CD4-positive, alpha-beta T cell treated with Interleukin-4 for 1 hour (primary cell): Measurements from ENCODE around the gene FARP2.

Experiments
- DNase-seq, 2 donors: peaks; one replicate each; pipeline ENCODE4 v3.0.0-alpha.2; 2020 to 2022

FARP2 gene

DNA sequence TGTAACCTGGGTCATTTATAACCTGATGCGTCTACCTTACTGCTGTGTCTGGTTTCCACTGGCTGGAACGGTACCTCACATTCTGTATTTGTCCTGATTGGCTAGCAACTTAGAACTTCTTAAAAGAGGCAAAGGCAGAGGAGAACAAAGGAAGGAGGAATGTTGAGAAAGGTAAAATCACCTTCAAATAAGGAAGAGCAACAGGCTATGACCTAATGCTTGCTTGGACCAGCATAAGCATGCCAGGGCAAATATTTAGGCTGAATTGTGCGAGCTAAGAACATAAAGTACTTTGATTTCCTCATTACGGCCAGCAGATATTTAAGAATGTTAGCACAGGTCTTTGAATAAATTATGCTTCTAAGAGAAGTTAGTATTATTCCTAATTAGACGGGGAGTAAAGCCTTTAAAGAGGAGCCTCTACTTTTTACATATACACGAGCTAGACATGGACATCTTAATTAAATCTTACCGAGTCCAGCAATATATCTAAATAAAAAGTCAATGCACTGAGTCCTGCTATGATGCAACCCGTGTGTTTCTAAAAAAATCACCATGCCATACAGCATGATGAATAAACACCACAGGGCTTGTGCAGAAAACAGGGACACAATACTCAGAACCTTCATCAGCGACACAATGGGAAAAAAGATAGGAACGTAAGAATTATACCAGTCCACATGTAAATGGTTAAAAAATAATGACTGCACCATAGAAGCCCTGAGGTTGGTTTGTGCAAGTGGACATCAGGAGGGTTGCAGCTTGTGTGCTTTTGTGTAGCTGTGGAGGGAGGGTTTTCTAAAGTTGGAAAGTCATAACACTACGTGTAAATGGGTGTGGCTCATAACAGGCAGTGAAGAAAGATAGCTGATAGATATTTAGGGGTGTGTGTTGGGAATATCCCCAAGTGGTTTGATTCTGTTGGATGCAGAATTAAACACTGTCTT, 26.1 kb upstream of the FARP2 start:
- no peak for DNase-seq

GRCh38 chr2:241330616-241330981, 25.5 kb upstream of the FARP2 start:
- no peak for DNase-seq

GRCh38 chr2:241334813-241335212, 21.3 kb upstream of the FARP2 start:
- no peak for DNase-seq

- no peak for DNase-seq
Observed at GRCh38 chr2:241339839-241340630, 16.1 kb upstream of the FARP2 start.

GRCh38 chr2:241340631-241341163, 15.4 kb upstream of the FARP2 start:
- no peak for DNase-seq

DNA sequence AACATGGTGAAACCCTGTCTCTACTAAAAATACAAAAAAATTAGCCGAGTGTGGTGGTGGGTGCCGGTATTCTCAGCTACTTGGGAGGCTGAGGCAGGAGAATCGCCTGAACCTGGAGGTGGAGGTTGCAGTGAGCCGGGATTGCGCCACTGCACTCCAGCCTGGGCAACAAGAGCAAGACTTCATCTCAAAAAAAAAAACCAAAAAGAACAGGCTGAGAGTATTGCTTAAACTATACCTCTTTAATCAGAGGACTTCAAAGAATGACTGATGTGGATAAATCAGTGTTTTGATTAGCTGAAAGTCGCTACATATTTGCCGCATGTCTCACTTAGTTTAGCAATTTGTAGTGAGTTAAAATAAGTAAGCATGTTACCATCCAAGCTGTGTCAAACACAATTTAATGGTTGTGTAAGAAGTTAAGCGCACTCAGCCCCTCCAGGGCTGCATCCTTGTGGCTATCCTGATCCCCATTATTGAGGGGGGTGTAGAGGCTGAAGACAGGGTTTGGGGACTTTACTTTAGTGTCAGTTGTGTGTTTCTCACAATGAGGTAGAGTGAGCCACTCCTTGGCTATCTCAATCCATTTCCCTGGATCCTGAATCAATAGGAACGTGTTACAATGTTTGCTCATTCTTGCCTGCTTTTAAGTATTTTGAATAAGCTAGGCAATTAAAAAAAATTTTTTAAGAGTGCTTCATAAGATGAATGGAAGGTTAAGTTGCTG, 11.0 kb upstream of the FARP2 start:
- no peak for DNase-seq

GRCh38 chr2:241349941-241350340, 6.1 kb upstream of the FARP2 start:
- DNase-seq, result no peak

DNA sequence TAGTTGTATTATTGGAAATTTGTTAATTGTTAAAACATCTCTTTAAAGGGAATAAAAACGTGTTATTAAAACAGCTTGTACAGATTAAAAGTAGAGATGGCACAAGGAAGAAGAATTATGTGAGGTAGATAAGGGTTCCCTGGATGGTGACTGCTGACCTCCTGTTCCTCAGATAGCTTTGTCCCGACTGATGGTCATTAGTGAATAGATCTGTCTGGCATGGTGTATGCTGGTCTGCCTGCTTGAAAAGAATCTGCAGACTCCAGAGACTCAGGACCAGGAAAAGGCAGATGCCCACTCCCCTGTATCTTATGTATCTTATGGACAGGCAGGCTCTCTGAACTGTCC, 5.6 kb upstream of the FARP2 start:
- no peak for DNase-seq

DNA sequence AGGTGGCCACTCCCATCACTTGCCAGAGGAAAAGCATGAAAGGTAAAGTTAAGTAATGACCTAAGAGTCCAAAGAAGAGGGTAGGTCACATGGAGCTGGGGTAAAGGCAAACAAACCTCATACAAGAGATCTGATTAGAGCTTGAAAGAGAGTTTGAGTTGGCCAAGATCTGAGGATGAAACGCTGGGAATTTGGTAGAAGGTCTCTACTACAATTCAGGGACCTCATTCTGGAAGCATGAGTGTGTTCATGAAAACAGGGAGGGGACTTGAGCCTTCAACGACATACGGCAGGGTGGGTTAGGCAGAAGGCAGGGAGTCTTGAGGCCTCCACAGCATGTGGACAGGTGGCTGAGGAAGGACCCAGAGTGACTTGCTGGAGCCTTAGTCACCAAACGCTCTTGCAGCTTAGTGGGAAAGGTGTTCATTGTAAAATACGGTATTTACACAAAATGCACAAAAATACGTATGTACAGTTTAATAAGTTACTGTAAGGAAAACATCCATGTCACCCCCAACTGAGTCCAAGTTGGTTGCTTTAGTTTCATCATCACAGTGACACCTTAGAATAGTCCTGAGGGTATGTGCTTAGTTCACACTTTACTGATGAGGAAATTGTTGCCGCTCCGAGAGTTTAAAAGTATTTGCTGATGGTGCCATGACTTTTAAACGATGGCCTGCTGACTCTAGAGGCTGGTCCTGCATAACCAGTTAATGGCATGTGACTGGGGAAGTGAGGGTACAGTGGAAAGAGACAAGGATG, 5.0 kb upstream of the FARP2 start:
- DNase-seq, result no peak

- no peak for DNase-seq
Observed at GRCh38 chr2:241351640-241352031, 4.4 kb upstream of the FARP2 start.

DNA sequence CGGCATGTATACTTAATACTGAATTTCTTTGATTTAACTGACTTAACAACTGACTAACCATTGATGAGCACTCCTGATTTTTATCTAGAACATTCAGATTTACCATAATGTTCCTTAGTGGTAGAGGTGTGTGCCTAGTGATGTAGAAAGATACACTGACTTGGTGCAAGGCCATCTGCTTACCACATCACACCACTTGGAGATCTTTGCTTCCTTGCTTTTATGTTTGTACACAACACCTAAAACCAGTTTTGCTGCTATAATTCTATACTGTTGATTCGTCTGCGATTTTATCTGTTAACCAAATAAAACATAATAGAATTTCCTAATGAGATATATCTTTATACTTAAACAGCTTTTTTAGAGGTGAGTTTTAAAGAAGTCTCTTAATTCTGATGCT, 3.9 kb upstream of the FARP2 start:
- DNase-seq, result no peak

GRCh38 chr2:241354668-241355658, 1.1 kb upstream of the FARP2 start:
- DNase-seq, result peak; percentile 79 to 84

DNA sequence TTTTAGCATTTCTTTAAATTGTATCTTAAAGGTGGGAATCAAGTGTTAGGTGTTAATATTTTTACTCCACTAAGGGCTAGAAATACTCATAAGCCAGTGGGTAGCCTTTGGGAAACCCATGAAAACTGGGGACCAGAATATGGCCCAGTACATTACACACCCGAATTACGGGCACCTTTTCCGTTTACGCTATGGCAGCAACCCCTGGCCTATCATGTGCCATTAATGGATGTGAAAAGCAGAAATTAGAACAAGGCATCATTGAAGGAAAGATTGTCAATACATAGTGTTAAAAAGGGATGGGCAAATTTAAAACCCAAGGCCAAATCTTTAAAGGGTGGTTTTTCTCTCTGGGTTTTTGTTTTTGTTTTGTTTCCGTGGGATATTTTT, 781 bp downstream of the FARP2 start:
- no peak for DNase-seq

DNA sequence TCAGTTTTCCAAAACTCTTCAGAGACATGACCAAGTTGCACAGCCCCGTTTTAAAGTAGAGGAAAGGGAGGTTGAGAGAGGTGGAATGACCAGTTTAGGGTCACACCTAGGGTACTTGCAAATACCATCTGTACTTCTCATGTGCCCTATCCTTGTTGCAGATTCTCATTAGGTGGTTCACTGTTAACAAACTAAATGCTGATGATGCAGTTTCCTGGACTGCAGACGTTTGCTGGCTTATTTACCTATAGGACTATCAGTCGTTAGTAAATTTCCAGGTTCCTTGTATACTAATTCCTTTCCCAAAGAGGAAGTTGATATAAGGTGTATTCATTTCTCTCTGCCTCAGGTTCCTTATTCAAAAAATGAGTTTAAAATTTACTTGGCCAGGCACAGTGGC, 1.4 kb downstream of the FARP2 start:
- no peak for DNase-seq

DNA sequence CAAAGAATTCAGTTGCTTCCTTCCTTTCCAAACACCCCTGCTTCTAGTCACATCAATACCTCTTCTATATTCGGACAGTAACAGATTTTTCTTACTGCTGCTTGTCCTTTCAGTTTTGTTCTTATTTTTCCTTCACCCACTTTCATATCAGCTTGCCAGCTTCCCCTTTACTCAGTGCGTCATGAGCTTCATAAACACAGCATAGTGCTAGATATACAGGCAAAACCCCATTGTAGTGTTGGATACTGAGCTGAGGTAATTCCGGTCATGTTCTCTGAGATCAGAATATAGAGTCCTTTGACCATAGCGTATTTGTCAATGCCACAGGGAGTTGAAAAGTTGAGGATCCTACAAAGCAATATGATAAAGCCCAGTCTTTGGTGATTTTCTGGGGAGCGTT, 2.4 kb downstream of the FARP2 start:
- peak; percentile 17 to 43 for DNase-seq

DNA sequence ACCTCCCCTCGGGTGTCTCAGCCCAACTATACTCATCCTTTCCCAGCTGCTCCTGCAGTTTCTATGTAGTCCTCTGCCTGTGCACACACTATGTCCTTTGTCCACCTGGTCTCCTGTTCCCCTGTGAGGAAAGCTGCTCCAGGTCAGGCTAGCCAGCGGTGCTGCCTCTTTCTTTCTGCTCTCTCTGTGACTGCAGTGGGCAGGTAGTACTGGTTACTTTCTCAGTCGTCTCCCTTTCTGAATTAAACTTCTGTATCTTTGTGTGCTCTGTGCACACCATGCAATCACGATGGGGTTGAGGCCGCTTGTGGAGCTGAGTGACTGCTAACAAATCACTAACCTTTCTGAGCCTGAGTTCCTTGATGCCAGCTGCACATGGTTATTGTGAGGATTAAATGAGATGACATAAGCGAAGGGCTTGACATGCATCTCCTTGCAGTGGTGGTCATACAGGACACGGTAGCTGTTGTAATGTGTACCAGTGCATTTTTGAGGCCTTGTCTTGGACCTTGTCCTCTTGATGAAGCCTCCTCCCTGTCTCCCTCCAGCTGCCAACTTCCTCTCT, 3.5 kb downstream of the FARP2 start:
- no peak for DNase-seq

DNA sequence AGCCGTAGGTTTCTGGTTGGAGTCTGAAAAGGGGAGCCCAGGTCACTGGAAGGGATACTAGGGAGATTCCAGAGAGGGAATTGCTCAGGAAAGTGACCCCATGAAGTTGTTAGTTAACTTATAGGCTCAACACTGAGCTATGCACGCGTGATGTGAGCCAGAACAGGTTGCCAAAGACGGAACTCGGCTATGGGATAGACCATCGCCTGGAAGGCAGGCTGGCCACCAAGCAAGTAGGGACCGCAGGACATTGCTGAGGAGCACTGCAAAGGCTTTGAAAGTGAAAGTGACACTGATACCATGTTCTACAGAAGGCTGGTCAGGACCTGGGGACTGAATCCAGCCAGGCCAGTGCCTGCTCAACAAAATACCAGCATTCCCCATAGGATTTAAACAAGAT, 7.3 kb downstream of the FARP2 start:
- DNase-seq, result no peak

GRCh38 chr2:241364781-241365180, 8.7 kb downstream of the FARP2 start:
- DNase-seq, result no peak

GRCh38 chr2:241366678-241367077, 10.6 kb downstream of the FARP2 start:
- DNase-seq, result no peak

DNA sequence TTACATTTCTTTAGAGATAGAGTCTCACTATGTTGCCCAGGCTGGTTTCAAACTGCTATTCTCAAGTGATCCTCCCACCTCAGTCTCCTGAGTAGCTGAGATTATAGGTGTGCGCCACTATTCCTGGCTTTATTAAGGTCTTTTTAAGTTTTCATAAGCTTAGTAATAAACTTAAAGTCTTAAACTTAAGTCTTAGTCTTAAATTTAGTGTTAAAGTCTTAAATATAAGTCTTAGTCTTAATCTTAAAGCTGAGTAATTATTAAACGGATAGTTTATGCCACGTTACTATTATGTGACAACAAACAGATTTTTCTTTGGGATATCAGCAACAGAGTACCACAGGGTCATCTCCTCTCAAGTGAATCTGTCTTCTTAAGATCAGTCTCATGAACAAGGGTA, 12.6 kb downstream of the FARP2 start:
- DNase-seq, result no peak
